HG02588 (cell line): ENCODE measurements around the gene PGAP2.
"Not testable (repeated sequence)": the region's sequence is repeated elsewhere in the genome, so short reads cannot be mapped to it uniquely, and the experiment has no call there.

ENCODE experiments used
- ATAC-seq: cut with Tn5 transposase; IDR thresholded peaks from one replicate; pipeline ENCODE4 v1.9.1; 2021; ENCODE audit warnings: mild to moderate bottlenecking, moderate library complexity; ENCODE audit not compliant: unreplicated experiment

The PGAP2 gene

DNA sequence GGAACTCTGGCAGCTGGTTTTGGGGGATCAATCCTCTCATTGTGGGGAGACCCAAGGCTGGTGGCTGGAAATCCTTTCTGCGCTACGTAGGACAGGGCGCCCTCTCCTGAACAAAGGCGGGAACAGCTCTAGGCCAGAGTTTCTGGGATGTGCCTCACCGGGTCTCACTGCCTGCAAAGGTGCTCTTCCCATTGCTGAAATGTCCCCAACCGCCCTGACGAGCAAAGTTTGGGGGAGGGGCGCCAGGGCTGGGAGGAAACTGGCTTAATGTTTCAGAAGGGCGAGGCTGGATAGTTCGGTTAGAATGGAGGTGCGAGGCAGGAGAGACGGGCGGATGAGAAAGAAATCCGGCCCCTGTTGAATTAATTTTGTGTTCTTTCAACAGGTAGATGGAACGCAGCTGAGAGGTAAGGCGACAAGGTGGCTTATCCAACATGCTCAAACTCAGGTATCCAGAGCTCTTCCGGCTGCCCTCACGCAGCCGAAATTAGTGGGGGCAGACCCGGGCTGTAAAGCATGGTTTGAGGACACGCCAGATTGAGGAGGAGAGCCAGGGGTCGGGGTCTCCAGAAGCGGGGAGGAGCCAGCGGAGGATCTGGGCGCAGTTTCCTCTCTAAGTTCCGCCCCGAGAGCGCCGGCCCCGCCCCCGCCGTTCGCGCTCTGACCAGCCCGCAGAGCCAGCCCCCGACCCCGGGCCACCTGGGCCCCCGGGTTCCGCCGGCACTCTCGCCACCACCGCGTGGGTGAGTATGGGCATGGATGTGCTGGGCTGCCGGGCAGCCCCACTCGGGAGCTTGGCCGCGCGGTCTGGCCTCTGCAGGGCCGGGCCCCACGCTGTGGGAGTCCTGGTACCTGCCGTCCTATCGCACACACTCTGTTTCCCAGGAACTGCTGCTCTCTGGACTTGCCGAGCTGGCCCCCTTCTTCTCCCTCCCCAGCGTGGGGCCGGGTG lies at the start of gene PGAP2:
TSS of gene PGAP2 (plus strand) at position 652 of the 952 bp plus-strand sequence. CDS start 2,700 bp downstream, outside the sequence.
- ATAC-seq: peak; percentile 48

DNA sequence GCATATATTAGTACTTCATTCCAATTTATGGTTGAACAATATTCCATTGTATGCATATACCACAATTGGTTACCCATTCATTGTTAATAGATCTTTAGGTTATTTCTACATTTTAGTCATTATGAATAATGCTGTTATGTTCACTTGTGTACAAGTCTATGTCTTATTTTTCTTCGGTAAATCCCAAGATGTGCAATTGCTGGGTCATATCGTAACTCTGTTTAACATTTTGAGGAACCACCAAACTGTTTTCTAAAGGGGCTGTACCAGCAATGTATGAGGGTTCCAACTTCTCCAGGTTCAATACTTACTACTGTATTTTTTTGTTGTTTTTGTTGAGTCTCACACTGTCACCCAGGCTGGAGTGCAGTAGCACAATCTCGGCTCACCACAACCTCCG lies 44.1 kb upstream of the PGAP2 start:
- no peak for ATAC-seq

DNA sequence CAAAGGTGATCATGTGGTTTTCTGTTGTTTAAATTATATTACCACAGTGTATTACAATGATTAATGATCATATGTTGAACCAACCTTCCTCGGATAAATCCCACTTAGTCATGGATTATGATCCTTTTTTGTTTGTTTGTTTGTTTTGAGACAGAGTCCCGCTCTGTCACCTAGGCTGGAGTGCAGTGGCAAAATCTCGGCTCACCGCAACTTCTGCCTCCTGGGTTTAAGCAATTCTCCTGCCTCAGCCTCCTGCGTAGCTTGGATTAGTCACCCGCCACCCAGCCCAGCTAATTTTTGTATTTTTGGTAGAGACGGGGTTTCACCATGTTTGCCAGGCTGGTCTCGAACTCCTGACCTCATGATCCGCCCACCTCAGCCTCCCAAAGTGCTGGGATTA lies 41.5 kb upstream of the PGAP2 start:
- ATAC-seq: not testable (repeated sequence)

GRCh38 chr11:3767536-3767935 lies 40.8 kb upstream of the PGAP2 start:
- ATAC-seq: no peak

DNA sequence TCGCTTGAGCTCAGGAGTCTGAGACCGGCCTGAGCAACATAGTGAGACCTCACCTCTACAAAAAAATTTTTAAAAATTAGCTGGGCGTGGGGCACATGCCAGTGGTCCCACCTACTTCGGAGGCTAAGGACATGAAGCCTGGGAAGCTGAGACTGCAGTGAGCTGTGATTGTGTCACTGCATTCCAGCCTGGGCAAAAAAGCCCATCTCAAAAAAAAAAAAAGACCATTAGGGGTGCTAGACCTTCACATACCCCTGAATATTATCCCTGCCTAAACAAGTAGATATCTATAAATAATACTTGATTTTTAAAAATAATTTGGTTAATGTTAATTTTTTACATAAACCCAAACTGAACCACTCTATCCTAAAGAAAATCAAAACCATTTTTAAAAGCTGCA lies 35.2 kb upstream of the PGAP2 start:
- ATAC-seq: no peak

DNA sequence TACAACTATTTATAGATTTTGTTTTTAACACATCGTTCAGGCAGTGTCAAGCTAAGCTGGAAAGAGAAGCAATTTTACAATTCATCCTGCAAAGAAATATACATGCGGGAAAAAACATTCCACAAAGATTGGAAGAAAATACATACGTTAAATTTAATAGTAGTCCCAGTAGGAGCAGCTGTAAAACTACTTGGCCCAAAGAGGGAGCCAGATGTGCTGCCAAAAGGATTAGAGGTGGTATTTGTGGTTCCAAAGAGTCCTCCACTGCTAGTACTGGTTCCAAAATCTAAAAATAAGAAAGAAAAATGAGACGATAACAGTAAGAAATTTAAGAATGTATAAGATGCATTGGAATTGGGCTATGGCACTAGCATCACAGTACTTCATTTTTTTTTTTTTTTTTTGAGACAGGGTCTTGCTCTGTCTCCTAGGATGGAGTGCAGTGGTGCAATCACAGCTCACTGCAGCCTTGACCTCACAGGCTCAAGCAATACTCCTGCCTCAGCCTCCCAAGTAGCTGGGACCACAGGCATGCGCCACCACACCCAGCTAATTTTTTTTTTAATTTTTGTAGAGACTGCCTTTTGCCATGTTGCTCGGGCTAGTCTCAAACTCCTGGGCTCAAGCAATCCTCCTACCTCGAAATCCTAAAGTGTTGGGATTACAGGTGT lies 32.5 kb upstream of the PGAP2 start:
- no peak for ATAC-seq

DNA sequence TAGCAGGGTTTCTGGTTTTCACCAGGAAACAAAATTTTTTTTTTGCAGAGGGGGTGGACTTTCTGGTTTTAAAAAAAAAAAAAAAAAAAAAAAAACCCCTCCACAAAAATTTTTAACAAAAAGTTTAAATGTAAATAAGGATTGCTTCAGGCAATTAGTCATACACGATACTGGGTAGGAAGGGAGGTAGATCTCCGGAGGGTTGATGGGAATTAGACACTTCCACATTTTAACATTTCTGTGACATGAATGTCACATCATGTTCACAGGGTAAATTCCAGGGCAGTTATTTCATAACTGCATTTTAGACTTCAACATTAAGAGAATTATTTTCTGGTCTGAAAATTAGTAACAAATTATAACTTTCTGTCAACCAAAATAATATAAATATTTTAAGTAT lies 26.9 kb upstream of the PGAP2 start:
- ATAC-seq: no peak

DNA sequence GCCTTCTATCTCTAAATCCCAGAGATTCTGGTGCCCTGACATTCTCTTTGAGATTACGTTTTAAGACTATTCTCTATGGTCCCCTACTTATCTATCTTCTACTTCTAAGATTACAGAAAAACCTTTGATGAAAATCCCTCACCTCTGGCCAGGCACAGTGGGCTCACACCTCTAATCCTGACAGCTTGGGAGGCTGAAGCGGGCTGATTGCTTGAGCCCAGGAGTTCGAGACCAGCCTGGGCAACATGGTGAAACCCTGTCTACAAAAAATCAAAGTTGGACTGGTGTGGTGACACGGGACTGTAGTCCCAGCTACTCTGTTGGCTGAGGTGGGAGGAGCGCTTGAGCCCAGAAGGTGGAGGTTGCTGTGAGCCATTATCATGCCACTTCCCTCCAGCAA lies 25.4 kb upstream of the PGAP2 start:
- no peak for ATAC-seq

DNA sequence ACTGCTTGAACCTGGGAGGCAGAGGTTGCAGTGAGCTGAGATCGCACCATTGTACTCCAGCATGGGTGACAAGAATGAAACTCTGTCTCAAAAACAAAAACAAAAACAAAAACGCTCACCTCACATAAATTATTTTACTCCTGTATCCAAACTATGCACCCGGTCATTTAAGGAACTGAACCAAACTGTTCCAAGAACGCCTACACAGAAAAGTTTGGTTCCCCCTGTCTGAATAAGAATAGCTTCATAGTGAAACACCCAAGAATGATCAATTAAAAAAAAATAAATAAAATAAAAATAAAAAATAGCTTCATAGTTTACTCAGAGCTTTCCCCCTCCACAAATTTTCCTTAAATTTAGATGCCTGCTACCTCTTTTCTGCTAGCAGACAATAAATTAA lies 24.7 kb upstream of the PGAP2 start:
- ATAC-seq: no peak

DNA sequence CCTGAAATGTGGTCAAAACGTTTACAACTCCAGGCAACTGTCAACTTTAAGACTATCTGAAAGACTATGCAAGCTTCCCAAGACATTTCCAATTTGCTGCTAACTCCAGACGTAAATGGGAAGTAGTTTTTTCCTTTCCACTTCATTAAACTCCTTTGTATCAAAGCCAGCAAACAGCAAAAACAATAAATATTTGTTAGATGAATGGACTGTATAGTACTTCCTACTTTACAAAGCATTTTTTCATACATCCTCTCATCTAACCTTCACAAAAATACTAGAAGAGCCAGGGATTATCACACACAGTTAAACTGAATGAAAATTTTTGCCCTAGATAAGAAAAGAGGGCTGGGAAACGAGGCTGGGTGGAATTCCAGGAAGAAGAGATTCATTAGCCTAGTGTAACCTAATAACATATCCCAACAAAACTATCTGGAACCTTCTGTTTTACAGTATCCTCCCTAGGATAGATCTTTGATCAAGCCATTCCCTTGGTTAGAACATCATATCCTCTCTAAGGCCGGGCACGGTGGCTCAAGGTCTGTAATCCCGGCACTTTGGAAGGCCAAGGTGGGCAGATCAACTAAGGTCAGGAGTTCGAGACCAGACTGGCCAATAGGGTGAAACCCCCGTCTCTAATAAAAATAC lies 21.5 kb upstream of the PGAP2 start:
- ATAC-seq: no peak

GRCh38 chr11:3794387-3794786 lies 14.0 kb upstream of the PGAP2 start:
- ATAC-seq: not testable (repeated sequence)

GRCh38 chr11:3795131-3796001 lies 13.0 kb upstream of the PGAP2 start:
- ATAC-seq: no peak

DNA sequence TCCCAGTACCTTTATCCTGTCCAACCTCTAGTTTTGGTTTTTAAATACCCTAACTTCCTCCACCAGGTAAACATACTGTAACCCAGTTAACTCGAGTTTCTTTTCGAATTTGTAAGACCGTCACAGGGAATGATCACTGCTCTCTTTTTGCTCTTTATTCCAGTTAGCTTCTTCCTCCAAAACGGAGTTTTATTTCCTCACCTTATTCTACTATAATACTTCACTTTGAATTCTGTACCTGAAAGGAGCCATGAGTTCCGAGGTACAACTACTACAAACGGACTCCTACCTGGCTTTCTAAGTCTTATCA lies 12.4 kb upstream of the PGAP2 start:
- ATAC-seq: no peak

GRCh38 chr11:3796346-3796745 lies 12.0 kb upstream of the PGAP2 start:
- ATAC-seq: no peak

GRCh38 chr11:3796801-3797328 lies 11.5 kb upstream of the PGAP2 start:
- peak; percentile 28 for ATAC-seq

DNA sequence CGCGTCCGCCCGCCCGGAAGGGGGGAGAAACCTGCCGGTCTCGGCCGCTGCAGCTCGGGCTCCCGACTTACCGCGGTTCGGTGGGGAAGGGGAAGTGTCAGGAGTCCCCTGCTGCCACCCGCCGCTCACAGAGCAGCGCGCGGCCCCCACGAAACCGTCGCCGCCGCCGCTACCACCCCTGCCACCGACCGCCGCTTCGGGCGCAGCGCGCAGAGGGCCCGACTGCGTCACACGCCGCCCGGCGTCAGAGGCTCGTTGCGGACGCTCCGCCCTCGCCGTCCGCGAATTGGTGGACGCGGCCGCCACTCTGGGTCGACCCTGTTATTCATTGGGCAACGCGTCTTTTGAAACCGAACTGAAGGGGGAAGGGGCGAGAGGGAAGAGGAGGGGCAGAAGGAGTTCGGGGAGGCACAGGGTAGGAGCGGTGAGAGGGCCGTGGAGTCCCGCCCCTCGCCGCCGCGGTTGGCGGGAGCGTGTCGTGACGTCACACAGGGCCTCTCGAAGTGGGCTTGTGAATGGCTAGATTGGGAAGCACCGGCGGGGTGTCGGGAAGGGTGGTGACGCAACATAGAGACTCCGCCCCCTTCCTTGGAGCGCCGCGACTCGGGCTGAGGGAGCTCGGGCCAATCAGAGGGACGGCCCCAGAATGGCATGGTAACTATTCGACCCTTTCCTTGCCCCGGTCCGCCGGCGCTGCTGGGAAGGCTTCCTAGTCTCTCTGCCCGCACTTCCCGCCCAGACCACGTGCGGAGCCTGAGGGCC lies 10.8 kb upstream of the PGAP2 start, which contains the start of gene NUP98:
TSS of gene NUP98 (minus strand) at position 226 of the 762 bp plus-strand sequence. CDS start 15,437 bp downstream, outside the sequence.
- ATAC-seq: peak; percentile 92

DNA sequence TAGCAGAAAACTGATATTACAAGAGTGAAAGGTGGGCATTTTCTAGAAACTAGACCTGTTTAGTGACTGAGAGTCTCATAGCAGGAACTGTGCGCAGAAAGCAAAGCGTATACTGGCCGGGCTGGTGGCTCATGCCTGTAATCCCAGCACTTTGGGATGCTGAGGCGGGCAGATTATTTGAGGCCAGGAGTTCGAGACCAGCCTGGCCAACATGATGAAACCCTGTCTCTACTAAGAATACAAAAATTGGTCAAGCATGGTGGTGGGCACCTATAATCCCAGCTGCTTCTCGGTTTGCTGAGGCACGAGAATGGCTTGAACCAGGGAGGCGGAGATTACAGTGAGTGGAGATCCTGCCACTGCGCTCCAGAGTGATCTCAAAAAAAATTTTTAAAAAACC lies 9.2 kb upstream of the PGAP2 start:
- ATAC-seq: no peak

GRCh38 chr11:3799873-3800272 lies 8.5 kb upstream of the PGAP2 start:
- no peak for ATAC-seq

- no peak for ATAC-seq
Measured at GRCh38 chr11:3802011-3802790, 6.2 kb upstream of the PGAP2 start.
